TTC549 (cell line): Measurements from ENCODE around the gene CRLF1.

Experiments
- FAIRE-seq: peaks from 2 replicates; lab custom pipeline; 2012; peaks lifted over from hg19 to GRCh38; lab: Jason Lieb, UNC

The CRLF1 gene

GRCh38 chr19:18590273-18591272 is 16.0 kb downstream of the CRLF1 start:
- FAIRE-seq = peak; percentile 94

GRCh38 chr19:18589380-18590272 is 17.0 kb downstream of the CRLF1 start:
- peak; percentile 69 for FAIRE-seq

- no peak for FAIRE-seq
Measured at GRCh38 chr19:18588611-18589379, 17.8 kb downstream of the CRLF1 start, which contains the start of gene REX1BD. TSS of gene REX1BD (plus strand) at chr19:18588798. CDS start at chr19:18588802, 4 bp downstream.

GRCh38 chr19:18587962-18588610 is 18.5 kb downstream of the CRLF1 start:
- FAIRE-seq = no peak

GRCh38 chr19:18587561-18587960 is 19.0 kb downstream of the CRLF1 start:
- FAIRE-seq = no peak

- no peak for FAIRE-seq
Measured at GRCh38 chr19:18586306-18586705, 20.3 kb downstream of the CRLF1 start.

GRCh38 chr19:18580311-18580710 is 26.3 kb downstream of the CRLF1 start:
- no peak for FAIRE-seq

- no peak for FAIRE-seq
Measured at GRCh38 chr19:18577365-18577914, 29.2 kb downstream of the CRLF1 start.

GRCh38 chr19:18576383-18576782 is 30.2 kb downstream of the CRLF1 start:
- FAIRE-seq = no peak

- no peak for FAIRE-seq
Measured at GRCh38 chr19:18574691-18575291, 31.8 kb downstream of the CRLF1 start.

GRCh38 chr19:18571564-18572344 is 34.8 kb downstream of the CRLF1 start, which contains the start of gene UBA52:
TSS of gene UBA52 (plus strand) at chr19:18571857. CDS start at chr19:18573301, 1,444 bp downstream.
- peak; percentile 77 for FAIRE-seq

- FAIRE-seq = no peak
Measured at GRCh38 chr19:18568367-18568766, 38.2 kb downstream of the CRLF1 start.

- FAIRE-seq = no peak
Measured at GRCh38 chr19:18566953-18567352, 39.6 kb downstream of the CRLF1 start.

- no peak for FAIRE-seq
Measured at GRCh38 chr19:18562086-18562485, 44.5 kb downstream of the CRLF1 start.

GRCh38 chr19:18559685-18560084 is 46.9 kb downstream of the CRLF1 start:
- no peak for FAIRE-seq

GRCh38 chr19:18558604-18559003 is 48.0 kb downstream of the CRLF1 start:
- FAIRE-seq = no peak

GRCh38 chr19:18558202-18558555 is 48.4 kb downstream of the CRLF1 start:
- FAIRE-seq = no peak

- FAIRE-seq = peak; percentile 76
Measured at GRCh38 chr19:18557411-18558201, 49.0 kb downstream of the CRLF1 start, which contains the start of gene KXD1. TSS of gene KXD1 (plus strand) at chr19:18557870. CDS start at chr19:18562057, 4,187 bp downstream.

GRCh38 chr19:18551631-18552030 is 55.0 kb downstream of the CRLF1 start:
- FAIRE-seq = no peak
